Sciatic nerve (tissue), 2 donors: Measurements from ENCODE around the gene CCDC8. TPM values are rescaled to one million over a fixed set of nuclear protein-coding genes. Genes with fewer than 3 reads are reported as not detected.
"Not testable (repeated sequence)": the region's sequence is repeated elsewhere in the genome, so short reads cannot be mapped to it uniquely, and the experiment has no call there.

Experiments used
- ATAC-seq: fragments of 200-7000 bp; cut with Tn5 transposase; one replicate; pipeline ENCODE4 v1.9.1; 2020; ENCODE audit warnings: mild to moderate bottlenecking, moderate library complexity
- DNase-seq: peaks from one replicate; pipeline ENCODE4 v3.0.0-alpha.2; 2020; ENCODE audit warnings: low spot score
- intact Hi-C: fragments of 100-400 bp; cut with DNase I; formaldehyde crosslinking; loops from one replicate; pipeline ENCODE4 v1.14.2; 2022
- total RNA-seq: library from RNA; stranded (reverse); fragmentation: NEBNext Ultra II Directional; extraction: Animal tissue kit (Norgen Biotek cat#: 25700); gene quantifications from one replicate; pipeline ENCODE4 v1.2.1, GENCODE V29; 2021
- donor health status: DM: no; HTN: no; CAD: no.
- donor health status: DM: no; HTN: no; CAD: no.

Gene CCDC8
- total RNA-seq = 9.0 TPM

- ATAC-seq (peak; percentile 94), DNase-seq (peak; percentile 89)
- intact Hi-C loops = no loop called here
These were observed at the start of gene CCDC8 for GRCh38 chr19:46413262-46414031. Gene CCDC8 (minus strand): TSS chr19:46413564. CDS start chr19:46412810, 754 bp downstream.

GRCh38 chr19:46461537-46461936 is 48.2 kb upstream of the CCDC8 start:
- intact Hi-C loops = loop anchor here (5.0 kb wide), 1 partner anchor 1349 kb away; no protein-coding TSS in a partner anchor
- no peak for DNase-seq
- ATAC-seq = no peak

- DNase-seq = no peak
These were observed 47.6 kb upstream of the CCDC8 start for GRCh38 chr19:46460981-46461380.

GRCh38 chr19:46460055-46460454 is 46.7 kb upstream of the CCDC8 start:
- no peak for ATAC-seq
- no peak for DNase-seq
- intact Hi-C loops = loop anchor here (5.0 kb wide), 1 partner anchor 1348 kb away; no protein-coding TSS in a partner anchor

More at GRCh38 chr19:46460981-46461380, 47.6 kb upstream of the CCDC8 start:
- intact Hi-C loops = loop anchor here (5.0 kb wide), 1 partner anchor 1349 kb away; no protein-coding TSS in a partner anchor
- ATAC-seq = no peak

- DNase-seq (no peak), ATAC-seq (no peak)
- intact Hi-C loops = no loop called here
These were observed 43.6 kb upstream of the CCDC8 start for GRCh38 chr19:46456930-46457329.

GRCh38 chr19:46454244-46454643 is 40.9 kb upstream of the CCDC8 start:
- ATAC-seq (no peak), DNase-seq (no peak)
- intact Hi-C loops = no loop called here

- ATAC-seq (no peak), DNase-seq (no peak)
- intact Hi-C loops = no loop called here
These were observed 40.3 kb upstream of the CCDC8 start for GRCh38 chr19:46453661-46454060.

GRCh38 chr19:46452186-46452585 is 38.8 kb upstream of the CCDC8 start:
- intact Hi-C loops = no loop called here
- ATAC-seq (no peak), DNase-seq (no peak)

- ATAC-seq (peak; percentile 71), DNase-seq (no peak)
- intact Hi-C loops = no loop called here
These were observed 38.0 kb upstream of the CCDC8 start for GRCh38 chr19:46451352-46451751.

- intact Hi-C loops = no loop called here
- DNase-seq (no peak), ATAC-seq (no peak)
These were observed 37.4 kb upstream of the CCDC8 start for GRCh38 chr19:46450737-46451136.

- ATAC-seq (no peak), DNase-seq (no peak)
- intact Hi-C loops = no loop called here
These were observed 35.9 kb upstream of the CCDC8 start for GRCh38 chr19:46449228-46449627.

- ATAC-seq = no peak
- intact Hi-C loops = no loop called here
- DNase-seq = no peak
These were observed 35.2 kb upstream of the CCDC8 start for GRCh38 chr19:46448601-46449000.

- intact Hi-C loops = no loop called here
- no peak for ATAC-seq
- no peak for DNase-seq
These were observed 34.5 kb upstream of the CCDC8 start for GRCh38 chr19:46447824-46448223.

- intact Hi-C loops = no loop called here
- ATAC-seq = no peak
- no peak for DNase-seq
These were observed 33.6 kb upstream of the CCDC8 start for GRCh38 chr19:46447006-46447405.

GRCh38 chr19:46446021-46446420 is 32.7 kb upstream of the CCDC8 start:
- DNase-seq = no peak
- intact Hi-C loops = no loop called here
- no peak for ATAC-seq

GRCh38 chr19:46442808-46443450 is 29.6 kb upstream of the CCDC8 start:
- ATAC-seq = no peak
- no peak for DNase-seq
- intact Hi-C loops = no loop called here

GRCh38 chr19:46441866-46442265 is 28.5 kb upstream of the CCDC8 start:
- no peak for DNase-seq
- ATAC-seq = no peak
- intact Hi-C loops = no loop called here

- intact Hi-C loops, DNase-seq, ATAC-seq: not testable (repeated sequence)
These were observed 22.3 kb upstream of the CCDC8 start for GRCh38 chr19:46435689-46436088.

- DNase-seq (no peak), ATAC-seq (no peak)
- intact Hi-C loops = no loop called here
These were observed 21.6 kb upstream of the CCDC8 start for GRCh38 chr19:46435009-46435408.

GRCh38 chr19:46433470-46433869 is 20.1 kb upstream of the CCDC8 start:
- intact Hi-C loops, DNase-seq, ATAC-seq: not testable (repeated sequence)
